GM18858 (cell line): ENCODE data around the gene FAM9C.
A peak's percentile ranks its signal among the peaks of the same experiment; 100 is the strongest.
"Not testable (repeated sequence)": the region's sequence is repeated elsewhere in the genome, so short reads cannot be mapped to it uniquely, and the experiment has no call there.

Source experiments
- ATAC-seq: cut with Tn5 transposase; IDR thresholded peaks from one replicate; pipeline ENCODE4 v1.9.1; 2021; ENCODE audit not compliant: unreplicated experiment

FAM9C gene

GRCh38 chrX:13076176-13076961 is 31.9 kb upstream of the FAM9C start:
- peak; percentile 44 for ATAC-seq

DNA sequence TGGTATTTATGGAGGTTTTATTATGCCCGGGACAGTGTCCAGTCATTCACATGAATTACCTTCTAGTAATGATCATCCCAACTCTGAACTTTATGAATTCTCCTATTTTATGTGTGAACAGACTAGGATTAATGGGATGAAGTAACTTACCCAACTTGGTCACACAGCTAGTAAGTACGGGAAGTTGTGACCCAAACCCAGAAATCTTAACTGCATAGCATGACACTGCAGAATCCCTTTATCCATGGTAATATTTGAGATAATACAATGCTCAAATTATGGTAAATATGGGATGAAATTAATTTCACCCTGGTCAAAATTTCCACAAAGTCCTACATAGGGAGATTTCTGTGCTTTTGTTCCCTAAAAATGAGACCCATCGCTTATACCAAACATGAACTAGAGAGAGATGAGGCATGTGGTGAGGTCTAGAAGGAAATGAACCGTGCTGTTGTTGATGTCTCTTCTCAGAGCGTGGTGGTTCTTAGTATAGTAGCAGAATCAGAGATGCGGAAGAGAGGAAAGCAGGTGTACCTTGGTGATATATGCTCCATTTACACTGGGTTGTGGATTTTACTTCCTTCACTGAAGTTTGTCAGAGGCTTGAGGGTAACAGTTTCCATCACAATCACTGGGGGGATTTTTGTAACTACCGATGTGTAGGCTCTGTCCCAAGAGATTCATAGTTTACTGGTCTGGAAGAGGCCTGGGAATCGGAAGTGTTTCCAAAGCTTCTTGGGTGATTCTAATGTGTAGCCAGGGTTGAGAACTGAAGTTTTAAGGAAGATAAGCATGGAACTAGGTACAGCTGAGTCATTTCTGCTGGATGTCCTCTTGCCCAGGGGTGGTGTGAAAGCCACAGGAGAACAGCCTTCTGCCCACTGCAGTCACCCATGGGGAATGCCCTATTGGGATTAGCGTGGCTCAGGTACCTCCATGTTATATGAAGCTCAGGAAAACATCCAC is 30.2 kb upstream of the FAM9C start:
- ATAC-seq = peak; percentile 84

GRCh38 chrX:13069771-13070416 is 25.5 kb upstream of the FAM9C start:
- no peak for ATAC-seq

- no peak for ATAC-seq
Observed at GRCh38 chrX:13068651-13069050, 24.2 kb upstream of the FAM9C start.

DNA sequence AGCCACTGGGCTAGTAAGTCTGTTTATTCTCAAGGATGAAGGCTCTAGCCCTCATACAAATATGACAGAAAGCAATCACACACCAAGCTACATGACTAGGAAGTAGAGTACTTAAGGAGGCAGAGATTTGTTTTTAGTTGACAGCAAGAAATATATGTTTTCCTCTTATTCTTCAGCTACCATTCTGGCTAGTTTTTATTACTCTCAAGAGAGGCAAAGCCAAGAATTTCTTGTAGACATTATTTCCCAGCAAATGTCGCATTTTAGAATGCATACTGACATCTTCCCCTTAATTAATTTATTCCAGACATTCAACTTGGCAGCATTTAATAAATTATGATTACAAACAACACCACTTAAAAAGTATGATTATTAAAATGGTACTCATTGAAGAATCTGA is 23.4 kb upstream of the FAM9C start:
- ATAC-seq = no peak

DNA sequence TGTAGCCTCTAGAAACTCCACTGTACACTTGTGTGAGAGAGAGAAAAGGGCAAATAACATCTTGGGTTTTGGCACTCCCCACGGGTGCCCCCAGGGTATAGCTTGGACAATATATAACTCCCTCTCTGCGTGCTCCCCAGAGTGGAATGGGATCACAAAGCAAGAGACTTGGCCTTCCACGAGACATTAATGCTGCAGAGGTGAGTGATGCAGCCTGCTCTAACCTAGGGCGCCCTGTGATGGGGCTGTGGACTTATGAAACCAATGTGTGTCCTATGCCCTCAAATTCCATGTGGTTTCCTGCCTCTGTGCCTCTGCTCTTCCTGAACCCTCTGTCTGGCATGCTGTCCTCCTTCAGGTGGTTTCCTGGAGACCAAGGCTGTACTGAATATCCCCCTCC is 22.0 kb upstream of the FAM9C start:
- ATAC-seq = no peak

DNA sequence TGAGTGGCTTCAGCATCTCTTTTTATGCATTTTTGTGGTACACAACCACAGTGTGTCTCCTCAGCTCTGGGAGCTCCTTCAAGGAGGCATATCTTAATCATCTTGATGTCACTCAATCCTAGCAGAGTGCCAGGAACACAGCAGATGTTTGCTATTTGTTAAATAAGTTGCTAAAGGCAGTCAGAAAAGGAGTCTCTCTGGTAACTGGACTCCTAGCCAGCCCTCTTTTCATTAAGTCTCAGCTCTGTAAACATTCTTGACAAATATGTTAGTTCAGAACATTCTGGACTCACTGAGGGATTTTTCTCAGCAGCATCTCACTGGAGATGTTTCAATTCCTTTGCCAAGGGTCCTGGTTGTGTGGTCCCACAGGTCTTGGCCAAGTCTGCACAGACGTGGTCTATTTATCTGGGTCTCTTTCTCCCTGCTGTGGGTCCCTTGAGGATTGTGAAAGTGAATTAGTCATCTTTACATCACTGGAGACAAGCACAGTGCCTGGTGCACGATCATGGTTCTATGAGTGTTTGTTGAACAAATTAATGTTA is 20.3 kb upstream of the FAM9C start:
- no peak for ATAC-seq

DNA sequence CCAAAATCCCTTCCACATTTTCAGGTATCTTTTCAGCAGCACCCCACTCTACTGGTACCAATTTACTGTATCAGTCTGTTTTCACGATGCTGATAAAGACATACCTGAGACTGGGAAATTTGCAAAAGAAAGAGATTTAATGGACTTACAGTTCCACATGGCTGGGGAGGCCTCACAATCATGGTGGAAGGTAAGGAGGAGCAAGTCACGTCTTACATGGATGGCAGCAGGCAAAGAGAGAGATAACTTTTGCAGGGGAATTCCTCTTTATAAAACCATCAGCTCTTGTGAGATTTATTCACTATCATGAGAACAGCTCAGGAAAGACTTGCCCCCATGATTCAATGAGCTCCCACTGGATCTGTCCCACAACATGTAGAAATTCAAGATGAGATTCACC is 18.7 kb upstream of the FAM9C start:
- not testable (repeated sequence) for ATAC-seq

- ATAC-seq = not testable (repeated sequence)
Observed at GRCh38 chrX:13062331-13062730, 17.9 kb upstream of the FAM9C start.

DNA sequence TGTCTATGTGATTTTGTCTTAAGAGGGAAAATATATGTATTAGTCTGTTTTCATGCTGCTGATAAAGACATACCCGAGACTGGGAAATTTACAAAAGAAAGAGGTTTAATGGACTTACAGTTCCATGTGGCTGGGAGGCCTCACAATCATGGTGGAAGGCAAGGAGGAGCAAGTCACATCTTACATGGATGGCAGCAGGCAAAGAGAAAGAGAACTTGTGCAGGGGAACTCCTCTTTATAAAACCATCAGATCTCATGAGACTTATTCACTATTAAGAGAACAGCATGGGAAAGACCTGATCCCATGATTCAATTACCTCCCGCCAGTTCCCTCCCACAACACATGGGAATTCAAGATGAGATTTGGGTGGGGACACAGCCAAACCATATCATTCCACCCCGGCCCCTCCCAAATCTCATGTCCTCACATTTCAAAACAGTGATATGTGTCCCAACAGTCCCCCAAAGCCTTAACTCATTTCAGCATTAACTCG is 16.8 kb upstream of the FAM9C start:
- not testable (repeated sequence) for ATAC-seq

- ATAC-seq = no peak
Observed at GRCh38 chrX:13059637-13060499, 15.4 kb upstream of the FAM9C start.

- ATAC-seq = no peak
Observed at GRCh38 chrX:13055486-13055885, 11.1 kb upstream of the FAM9C start.

GRCh38 chrX:13053171-13053570 is 8.8 kb upstream of the FAM9C start:
- ATAC-seq = no peak

DNA sequence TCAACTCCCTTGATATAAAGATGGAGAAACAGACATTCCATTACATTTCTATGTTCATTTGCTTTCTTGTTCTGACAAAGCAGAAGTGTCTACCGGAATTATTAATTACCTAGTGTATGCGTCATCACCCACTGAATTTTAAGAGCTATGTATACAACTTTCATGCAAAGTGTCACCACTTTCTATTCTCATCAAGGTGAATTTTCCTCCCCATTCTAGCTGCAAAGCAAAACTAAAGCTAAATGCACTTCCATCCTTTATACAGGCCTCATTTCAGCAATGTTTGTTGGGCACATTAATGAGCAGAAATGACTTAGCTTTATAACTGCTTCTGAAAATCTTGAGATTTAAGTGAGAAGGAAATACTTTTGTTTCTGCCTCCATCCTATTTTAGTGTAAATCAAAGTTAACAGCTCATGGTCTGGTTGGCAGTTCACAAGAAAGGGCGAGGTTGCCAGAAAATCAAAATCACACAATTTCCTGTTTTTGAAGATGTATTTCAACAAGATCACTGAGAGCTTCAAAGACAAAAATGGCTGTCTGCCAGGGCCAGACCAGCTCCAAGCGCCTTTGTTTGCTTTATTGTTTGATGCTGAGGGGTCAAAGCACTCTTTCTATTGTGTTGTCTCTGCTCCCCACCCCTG is 7.2 kb upstream of the FAM9C start:
- peak; percentile 63 for ATAC-seq

DNA sequence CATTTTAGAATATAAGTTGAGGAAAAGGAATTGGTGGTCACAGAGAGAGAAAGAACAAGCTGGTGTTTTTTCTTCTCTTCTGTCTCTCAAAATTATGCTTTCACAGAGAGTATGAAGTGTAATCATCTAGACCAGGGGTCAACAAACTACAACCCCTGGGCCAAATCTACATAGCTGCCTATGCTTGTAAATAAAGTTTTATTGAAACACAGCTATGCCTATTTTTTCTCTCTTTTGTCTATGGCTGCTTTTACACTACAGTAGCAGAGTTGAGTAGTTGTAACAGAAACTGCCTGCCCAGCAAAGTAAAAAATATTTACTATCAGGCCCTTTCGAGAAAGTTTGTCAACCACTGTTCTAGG is 6.7 kb upstream of the FAM9C start:
- ATAC-seq = no peak

DNA sequence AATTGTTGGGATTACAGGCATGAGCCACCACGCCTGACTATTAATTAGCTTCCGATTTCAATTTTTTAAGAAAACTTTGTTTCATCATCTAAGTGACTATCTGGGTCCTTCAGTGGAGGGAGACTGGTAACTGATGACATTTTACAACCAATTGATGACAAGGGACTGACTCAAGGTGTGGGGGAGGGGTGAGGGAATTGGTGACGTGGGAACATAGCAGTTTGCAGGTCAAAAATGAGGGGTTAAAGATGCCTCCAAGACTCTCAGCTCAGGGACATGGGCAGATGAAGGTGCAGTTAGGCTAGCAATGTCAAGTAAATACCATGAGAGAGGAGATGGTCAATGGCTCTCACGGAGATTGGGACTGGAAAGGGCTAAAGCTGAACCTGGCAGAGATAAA is 5.7 kb upstream of the FAM9C start:
- no peak for ATAC-seq

- ATAC-seq = no peak
Observed at GRCh38 chrX:13048280-13048679, 3.9 kb upstream of the FAM9C start.

GRCh38 chrX:13047759-13048158 is 3.3 kb upstream of the FAM9C start:
- ATAC-seq = no peak

- no peak for ATAC-seq
Observed at GRCh38 chrX:13046141-13046855, 1.9 kb upstream of the FAM9C start.
